OCI-LY3 (cell line): ENCODE measurements around the gene FNBP1.

Source experiments
- EZH2phosphoT487 ChIP-seq: fragments of 200-600 bp; shearing (Covaris generic); IDR thresholded peaks from 2 replicates; pipeline ENCODE4 v1.6.1; 2018; ENCODE audit warnings: antibody characterized with exemption, mixed run types, low read depth
- TF ChIP-seq, protein P1 (sequence below): fragments of 200-600, 300-600 bp; sonication (generic); IDR thresholded peaks from 2 replicates; pipeline ENCODE4 v1.5.1; 2014; ENCODE audit warnings: antibody characterized with exemption, low read length, low read depth

DNA sequence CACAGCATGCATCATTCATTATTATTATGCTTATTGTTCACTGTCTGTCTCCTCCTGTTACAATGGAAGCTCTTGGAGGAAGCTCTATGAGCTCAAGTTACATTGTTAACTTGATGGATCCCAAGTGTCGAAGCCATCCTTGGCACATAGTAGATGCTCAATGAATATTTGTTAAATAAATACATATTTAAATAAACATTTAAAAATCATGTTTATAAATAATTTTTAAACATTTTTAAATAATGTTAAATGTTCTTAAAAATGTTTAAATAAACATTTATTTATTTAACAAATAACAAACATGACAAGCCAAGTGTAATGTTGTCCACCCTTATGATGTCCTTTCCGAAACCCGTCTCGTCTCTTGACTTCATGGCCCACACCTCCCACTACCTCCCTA lies 138.3 kb downstream of the FNBP1 start:
- no peak for TF ChIP-seq EZH2phosphoT487
- TF ChIP-seq, protein P1, sequence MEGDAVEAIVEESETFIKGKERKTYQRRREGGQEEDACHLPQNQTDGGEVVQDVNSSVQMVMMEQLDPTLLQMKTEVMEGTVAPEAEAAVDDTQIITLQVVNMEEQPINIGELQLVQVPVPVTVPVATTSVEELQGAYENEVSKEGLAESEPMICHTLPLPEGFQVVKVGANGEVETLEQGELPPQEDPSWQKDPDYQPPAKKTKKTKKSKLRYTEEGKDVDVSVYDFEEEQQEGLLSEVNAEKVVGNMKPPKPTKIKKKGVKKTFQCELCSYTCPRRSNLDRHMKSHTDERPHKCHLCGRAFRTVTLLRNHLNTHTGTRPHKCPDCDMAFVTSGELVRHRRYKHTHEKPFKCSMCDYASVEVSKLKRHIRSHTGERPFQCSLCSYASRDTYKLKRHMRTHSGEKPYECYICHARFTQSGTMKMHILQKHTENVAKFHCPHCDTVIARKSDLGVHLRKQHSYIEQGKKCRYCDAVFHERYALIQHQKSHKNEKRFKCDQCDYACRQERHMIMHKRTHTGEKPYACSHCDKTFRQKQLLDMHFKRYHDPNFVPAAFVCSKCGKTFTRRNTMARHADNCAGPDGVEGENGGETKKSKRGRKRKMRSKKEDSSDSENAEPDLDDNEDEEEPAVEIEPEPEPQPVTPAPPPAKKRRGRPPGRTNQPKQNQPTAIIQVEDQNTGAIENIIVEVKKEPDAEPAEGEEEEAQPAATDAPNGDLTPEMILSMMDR = no peak
